Peyer's patch (tissue), 4 donors: ENCODE data around the gene ATG2A. TPM values are rescaled to one million over a fixed set of nuclear protein-coding genes. Genes with fewer than 3 reads are reported as not detected.

Experiments
- DNase-seq, 3 donors: peaks; one replicate each; pipeline ENCODE4 v3.0.0-alpha.2; 2017 to 2019
- H3K27ac ChIP-seq, 4 donors: fragments of 200-600 bp; sonication (generic); one replicate each; pipeline ENCODE4 v1.5.1; 2016 to 2019
- H3K27me3 ChIP-seq, 2 donors: fragments of 200-600 bp; sonication (generic); one replicate each; pipeline ENCODE4 v1.5.1; 2019
- H3K36me3 ChIP-seq, 3 donors: fragments of 200-600 bp; sonication (generic); one replicate each; pipeline ENCODE4 v1.5.1; 2016 to 2019
- H3K4me1 ChIP-seq, 4 donors: fragments of 200-600 bp; sonication (generic); one replicate each; pipeline ENCODE4 v1.5.1; 2016 to 2019
- H3K4me3 ChIP-seq, 4 donors: fragments of 200-600 bp; sonication (generic); 1 replicate in 3 of 4; 2 replicates in 1 of 4; pipeline ENCODE4 v1.5.1; 2016 to 2019; ENCODE audit warnings: mild to moderate bottlenecking in 1 of 4
- H3K9me3 ChIP-seq, 4 donors: fragments of 200-600 bp; sonication (generic); one replicate each; pipeline ENCODE4 v1.5.1; 2016 to 2019; ENCODE audit warnings: mild to moderate bottlenecking in 1 of 4
- CTCF ChIP-seq, 6 experiments: fragments of 450-650 bp in 4 of 6; fragments of 200-600 bp in 2 of 6; sonication (generic) in 1 of 6; IDR thresholded peaks; one replicate each; pipeline ENCODE4 v1.5.1; 2017 to 2019; ENCODE audit warnings: antibody characterized with exemption in 6 of 6, mild to moderate bottlenecking in 3 of 6, moderate library complexity in 1 of 6
- POLR2A ChIP-seq, 2 donors: fragments of 450-650 bp; IDR thresholded peaks; one replicate each; pipeline ENCODE4 v1.5.1; 2017; ENCODE audit warnings: antibody characterized with exemption in 2 of 2, mild to moderate bottlenecking in 2 of 2, moderate library complexity in 2 of 2
- total RNA-seq, 4 donors: library from RNA; depleted of rRNA; stranded (reverse); fragments of >200 nt; gene quantifications; one replicate each; pipeline ENCODE4 v1.1.0, GENCODE V29; 2016

ATG2A gene
- total RNA-seq, result 10 to 100 TPM; 38.8 to 79.6 (median 66.6) TPM

GRCh38 chr11:64916775-64917662 is at the start of gene ATG2A:
Gene ATG2A, minus strand, starts transcription at chr11:64917209. Its CDS starts 74 bp downstream, at chr11:64917135.
- peak in 1 of 6 experiments; percentile 3 for TF ChIP-seq CTCF (IDR thresholded peaks at IDR 0.05)
- peak; percentile 89 to 95 for TF ChIP-seq POLR2A (IDR thresholded peaks at IDR 0.05)
- peak; percentile 99 to 100 (median 100) for DNase-seq
- H3K9me3 ChIP-seq, result no peaks in the 10 kb centered on the region
- no peaks in the 10 kb centered on the region for H3K27me3 ChIP-seq
- peak within 1 kb of the TSS; percentile 80 to 87 (median 84) for H3K27ac ChIP-seq
- peak within 1 kb of the TSS; percentile 82 to 91 (median 85) for H3K4me3 ChIP-seq
- peaks cover 0 to 23% (median 14%) of the 10 kb centered on the region in 4 donors for H3K4me1 ChIP-seq
- peaks cover 0 to 24% (median 0%) of the 10 kb centered on the region in 3 donors for H3K36me3 ChIP-seq

DNA sequence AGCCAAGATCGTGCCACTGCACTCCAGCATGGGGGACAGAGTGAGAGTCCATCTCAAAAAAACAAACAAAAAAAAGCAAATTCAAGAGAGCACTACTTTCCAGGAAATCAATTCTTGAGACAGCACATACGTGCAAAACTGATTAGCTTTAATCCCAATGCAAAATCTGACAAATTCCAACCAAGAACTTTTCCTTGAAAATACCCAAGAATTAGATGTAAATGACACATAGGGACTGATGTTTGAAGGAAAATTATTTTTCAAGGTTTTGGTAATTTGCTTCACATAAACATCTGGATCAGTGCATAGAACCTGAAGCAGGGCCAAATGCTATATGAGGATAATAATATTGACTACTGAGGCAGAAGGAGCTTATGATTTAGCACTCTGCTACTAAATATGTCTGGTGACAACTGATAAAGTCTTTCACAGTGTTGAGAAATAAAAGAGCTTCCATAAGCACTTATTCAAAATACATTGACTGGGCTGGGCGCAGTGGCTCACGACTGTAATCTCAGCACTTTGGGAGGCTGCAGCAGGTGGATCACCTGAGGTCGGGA is 46.1 kb upstream of the ATG2A start:
- no peaks in the 10 kb centered on the region for H3K9me3 ChIP-seq
- no peak overlapping the region for H3K4me3 ChIP-seq
- H3K27ac ChIP-seq, result no peak overlapping the region
- no peaks in the 10 kb centered on the region for H3K27me3 ChIP-seq
- H3K4me1 ChIP-seq, result no peaks in the 10 kb centered on the region
- no peaks in the 10 kb centered on the region for H3K36me3 ChIP-seq
- DNase-seq, result no peak
- TF ChIP-seq POLR2A (IDR thresholded peaks at IDR 0.05) (no peak), CTCF (IDR thresholded peaks at IDR 0.05) (no peak)

GRCh38 chr11:64960719-64961118 is 43.7 kb upstream of the ATG2A start:
- Histone ChIP-seq H3K27ac (no peak overlapping the region), H3K36me3 (no peaks in the 10 kb centered on the region), H3K9me3 (no peaks in the 10 kb centered on the region), H3K27me3 (no peaks in the 10 kb centered on the region), H3K4me1 (no peaks in the 10 kb centered on the region), H3K4me3 (no peak overlapping the region)
- no peak for DNase-seq
- TF ChIP-seq CTCF (IDR thresholded peaks at IDR 0.05) (no peak), POLR2A (IDR thresholded peaks at IDR 0.05) (no peak)

DNA sequence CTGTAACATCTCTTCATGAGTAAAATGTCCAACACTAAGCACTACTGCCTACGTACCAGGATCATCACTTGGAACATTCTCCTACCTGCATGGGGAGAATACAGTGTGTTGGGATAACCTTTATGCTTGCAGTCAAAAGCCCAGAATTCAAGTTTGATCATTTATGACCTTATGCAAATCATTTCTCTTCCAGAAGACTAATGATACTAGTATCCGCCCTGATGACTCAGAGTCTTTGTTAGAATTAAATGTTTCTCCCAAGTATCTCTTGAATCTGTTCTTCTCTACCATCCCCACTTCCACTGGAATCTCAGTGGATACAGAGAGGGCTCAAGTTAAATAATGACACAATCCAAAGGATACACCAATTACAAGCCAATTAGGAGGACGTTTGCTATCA is 42.5 kb upstream of the ATG2A start:
- Histone ChIP-seq H3K4me3 (no peak overlapping the region), H3K36me3 (no peaks in the 10 kb centered on the region), H3K27me3 (no peaks in the 10 kb centered on the region)

GRCh38 chr11:64954201-64954600 is 37.2 kb upstream of the ATG2A start:
- Histone ChIP-seq H3K27ac (no peak overlapping the region), H3K4me3 (no peak overlapping the region), H3K27me3 (no peaks in the 10 kb centered on the region), H3K4me1 (no peaks in the 10 kb centered on the region), H3K9me3 (no peaks in the 10 kb centered on the region), H3K36me3 (no peaks in the 10 kb centered on the region)
- TF ChIP-seq CTCF (IDR thresholded peaks at IDR 0.05) (no peak), POLR2A (IDR thresholded peaks at IDR 0.05) (no peak)
- DNase-seq, result no peak

More for the DNA sequence above, 42.5 kb upstream of the ATG2A start:
- no peak overlapping the region for H3K27ac ChIP-seq
- TF ChIP-seq CTCF (IDR thresholded peaks at IDR 0.05) (no peak), POLR2A (IDR thresholded peaks at IDR 0.05) (no peak)
- no peak for DNase-seq
- no peaks in the 10 kb centered on the region for H3K4me1 ChIP-seq
- H3K9me3 ChIP-seq, result no peaks in the 10 kb centered on the region
